Amygdala (tissue), 56 donors: ENCODE measurements around the gene ASCC1.
"Not testable (repeated sequence)": the region's sequence is repeated elsewhere in the genome, so short reads cannot be mapped to it uniquely, and the experiment has no call there.

Experiments used
- DNase-seq, 56 donors: peaks; one replicate each; lab custom pipeline; 2025; lab: John Stamatoyannopoulos, UW

ASCC1 gene

GRCh38 chr10:72134785-72135767 lies 81.0 kb downstream of the ASCC1 start:
- DNase-seq = no peak

GRCh38 chr10:72133517-72133916 lies 82.6 kb downstream of the ASCC1 start:
- DNase-seq = no peak

GRCh38 chr10:72132854-72133253 lies 83.2 kb downstream of the ASCC1 start:
- DNase-seq = no peak

DNA sequence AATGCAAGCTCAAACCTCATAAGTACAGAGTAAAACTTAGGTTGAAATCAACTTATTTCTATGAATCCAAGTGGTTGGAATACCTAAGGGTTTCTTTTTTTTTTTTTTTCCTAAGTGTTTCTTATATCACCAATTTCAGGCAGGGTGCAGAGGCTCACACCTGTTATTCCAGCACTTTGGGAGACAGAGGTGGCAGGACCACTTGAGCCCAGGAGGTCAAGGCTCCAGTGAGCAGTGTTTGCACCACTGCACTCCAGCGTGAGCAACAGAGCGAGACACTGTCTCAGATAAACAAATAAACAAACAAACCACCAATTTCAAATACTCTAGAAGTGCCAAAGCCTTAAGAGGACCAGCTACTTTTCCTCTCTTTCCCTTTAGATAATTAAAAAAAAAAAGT lies 88.5 kb downstream of the ASCC1 start:
- DNase-seq = no peak

DNA sequence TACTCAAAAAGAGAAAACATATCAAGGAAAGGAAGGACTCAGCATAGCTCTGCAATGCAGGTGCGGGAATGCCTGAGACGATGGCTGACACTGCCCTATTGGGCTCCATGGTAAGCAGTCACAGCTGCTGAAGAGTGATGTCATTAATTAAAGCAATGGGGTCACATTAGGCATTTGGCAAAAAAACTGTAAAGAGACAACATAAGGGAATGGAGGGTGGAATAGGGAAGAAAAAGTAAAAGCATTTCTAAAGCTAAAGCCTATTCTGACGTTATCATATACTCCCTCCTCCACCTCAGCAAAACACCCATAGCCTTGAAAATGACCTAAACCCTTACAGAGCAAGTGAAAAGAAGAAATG lies 89.2 kb downstream of the ASCC1 start:
- no peak for DNase-seq

- no peak for DNase-seq
Observed at GRCh38 chr10:72126184-72126871, 89.7 kb downstream of the ASCC1 start.

GRCh38 chr10:72124989-72125388 lies 91.1 kb downstream of the ASCC1 start:
- DNase-seq = peak in 1 of 56 donors; percentile 5

- no peak for DNase-seq
Observed at GRCh38 chr10:72124381-72124780, 91.7 kb downstream of the ASCC1 start.

DNA sequence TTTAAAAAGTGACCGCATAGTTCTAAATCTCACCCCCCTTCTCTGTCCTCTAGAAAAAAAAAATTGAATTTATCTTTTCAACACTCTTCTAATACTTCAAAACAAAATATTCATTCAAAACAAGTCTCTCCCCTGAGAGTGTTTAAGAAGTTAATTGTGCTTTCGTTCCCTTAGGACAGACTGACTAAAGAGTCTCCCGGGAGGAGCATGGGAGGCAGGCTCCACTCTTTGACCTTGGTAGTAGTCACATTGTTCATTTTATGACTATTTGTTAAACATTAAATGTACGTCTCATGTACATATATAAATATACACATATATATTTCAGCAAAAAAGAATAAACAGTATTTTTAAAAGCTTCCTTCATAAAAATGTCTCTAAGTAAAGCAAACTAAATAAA lies 92.5 kb downstream of the ASCC1 start:
- DNase-seq = no peak

DNA sequence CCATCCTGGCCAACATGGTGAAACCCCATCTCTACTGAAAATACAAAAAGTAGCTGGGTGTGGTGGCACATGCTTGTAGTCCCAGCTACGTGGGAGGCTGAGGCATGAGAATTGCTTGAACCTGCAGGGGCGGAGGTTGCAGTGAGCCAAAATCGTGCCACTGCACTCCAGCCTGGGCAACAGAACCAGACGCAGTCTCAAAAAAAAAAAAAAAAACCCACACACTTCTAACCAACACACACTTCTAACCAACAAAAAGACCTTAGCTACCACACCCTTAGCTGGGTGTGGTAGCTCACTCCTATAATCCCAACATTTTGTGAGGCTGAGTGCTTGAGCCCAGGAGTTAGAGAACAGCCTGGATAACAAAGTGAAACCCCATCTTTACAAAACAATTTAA lies 93.9 kb downstream of the ASCC1 start:
- no peak for DNase-seq

GRCh38 chr10:72121389-72121788 lies 94.7 kb downstream of the ASCC1 start:
- DNase-seq = no peak

GRCh38 chr10:72116372-72116771 lies 99.7 kb downstream of the ASCC1 start:
- no peak for DNase-seq

- DNase-seq = no peak
Observed at GRCh38 chr10:72114706-72115450, 101.2 kb downstream of the ASCC1 start.

GRCh38 chr10:72110673-72111401 lies 105.2 kb downstream of the ASCC1 start:
- no peak for DNase-seq

- no peak for DNase-seq
Observed at GRCh38 chr10:72109636-72110157, 106.4 kb downstream of the ASCC1 start.

DNA sequence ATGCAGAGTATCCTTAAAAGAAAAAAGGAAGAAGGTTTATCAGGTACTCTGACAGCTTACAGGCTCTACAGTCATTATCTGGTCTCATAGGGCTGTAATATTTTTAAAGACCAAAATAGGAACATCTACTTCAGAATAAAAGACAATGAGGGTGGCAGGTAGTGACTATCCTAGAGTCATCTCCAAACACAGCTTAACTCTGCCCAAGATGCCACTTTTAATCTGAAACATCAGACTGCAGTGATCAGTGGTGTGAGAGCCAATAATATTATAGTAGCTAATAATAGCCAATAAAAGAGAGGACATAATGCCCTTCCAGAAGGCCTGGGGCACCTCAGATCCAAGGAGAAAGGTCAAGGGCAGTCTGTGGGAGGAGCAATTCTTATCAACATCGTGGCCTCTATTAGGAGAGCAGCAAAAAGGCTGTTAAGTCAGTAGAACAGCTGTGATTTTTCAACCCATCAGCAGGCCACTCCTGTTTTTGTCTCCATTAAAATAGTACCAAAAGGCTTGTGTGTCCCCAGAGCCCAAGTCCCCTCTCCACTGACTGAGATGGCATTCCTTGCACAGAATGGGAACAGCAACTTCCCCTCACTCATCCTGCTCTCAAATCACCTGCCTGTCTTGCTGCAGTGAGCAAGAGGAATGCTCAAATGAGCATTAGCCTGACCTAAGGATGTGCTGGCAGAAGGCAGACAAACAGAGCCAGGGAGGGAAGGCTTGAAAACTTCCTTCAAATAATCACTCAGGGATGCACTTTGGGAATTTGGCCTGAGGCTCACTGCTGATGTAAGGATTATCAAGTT lies 107.0 kb downstream of the ASCC1 start:
- no peak for DNase-seq

DNA sequence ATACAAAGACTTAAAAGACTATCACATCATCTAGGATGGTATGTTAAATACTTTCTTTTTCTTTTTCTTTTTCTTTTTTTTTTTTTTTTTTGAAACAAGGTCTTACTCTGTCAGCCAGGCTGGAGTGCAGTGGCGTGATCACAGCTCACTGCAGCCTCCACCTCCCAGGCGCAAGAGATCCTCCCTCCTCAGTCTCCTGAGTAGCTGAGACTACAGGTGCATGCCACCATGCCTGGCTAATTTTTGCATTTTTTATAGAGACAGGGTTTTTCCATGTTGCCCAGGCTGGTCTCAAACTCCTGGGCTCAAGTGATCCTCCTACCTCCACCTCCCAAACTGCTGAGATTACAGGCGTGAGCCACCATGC lies 108.1 kb downstream of the ASCC1 start:
- not testable (repeated sequence) for DNase-seq

DNA sequence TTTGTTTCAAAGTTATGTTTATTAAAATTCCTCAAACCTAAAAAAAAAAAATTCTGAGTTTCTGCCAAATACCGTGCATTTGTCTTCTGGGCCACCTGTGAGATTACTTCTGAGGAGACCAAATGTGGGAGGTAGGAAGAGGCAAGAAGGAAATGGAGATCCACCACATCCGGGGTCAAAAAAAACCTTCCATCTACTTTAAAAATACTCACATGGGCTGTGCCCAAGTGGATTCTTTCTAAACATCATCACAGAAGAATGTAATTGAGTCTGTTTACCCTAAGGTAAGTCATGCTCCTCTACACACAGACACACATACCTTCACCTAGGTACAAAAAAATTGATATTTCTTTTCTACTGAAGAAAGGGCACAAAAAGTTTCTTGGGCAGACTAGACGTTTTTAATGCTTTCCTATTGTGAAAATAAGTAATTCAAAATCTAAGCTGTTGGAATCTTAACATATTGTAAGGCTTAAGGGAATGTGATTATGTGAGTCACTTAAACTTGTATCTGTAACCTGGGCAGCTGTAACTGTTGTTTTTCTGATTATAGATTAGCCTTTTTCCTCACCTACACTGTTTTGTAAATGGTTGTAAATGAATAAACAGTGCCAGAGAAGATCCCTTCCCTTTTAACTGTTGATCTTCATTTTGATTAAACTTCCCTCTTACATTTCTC lies 108.6 kb downstream of the ASCC1 start:
- no peak for DNase-seq

DNA sequence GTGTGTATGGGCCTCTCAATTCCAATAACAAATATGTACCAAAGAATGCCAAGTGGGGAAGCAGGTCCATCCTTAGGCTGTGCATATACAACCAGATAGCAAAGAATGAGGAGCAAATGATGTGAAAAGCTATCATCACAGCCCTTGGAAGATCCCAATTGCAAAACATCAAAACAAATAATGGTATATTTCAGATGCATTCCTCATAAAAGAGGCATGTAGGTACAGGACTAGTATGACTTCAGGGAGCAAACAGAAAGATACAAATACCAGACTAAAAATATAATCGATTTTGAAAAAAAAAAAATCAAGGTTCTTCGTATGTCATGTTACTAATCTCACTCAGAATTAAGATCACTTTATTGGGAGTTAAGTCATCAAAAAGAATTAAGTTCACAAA lies 109.2 kb downstream of the ASCC1 start:
- no peak for DNase-seq
